ENCODE measurements around the gene LAP3.
"Not testable (repeated sequence)": the region's sequence is repeated elsewhere in the genome, so short reads cannot be mapped to it uniquely, and the experiment has no call there.

LAP3 gene

GRCh38 chr4:17576932-17577664 lies at the start of gene LAP3:
Gene LAP3 (plus strand): TSS chr4:17577198. CDS start chr4:17577466, 268 bp downstream.
- peak; percentile 82 to 99 (median 97) for DNase-seq

- no peak for DNase-seq
Observed at GRCh38 chr4:17528551-17529165, 48.3 kb upstream of the LAP3 start.

- no peak for DNase-seq
Observed at GRCh38 chr4:17531538-17532285, 45.3 kb upstream of the LAP3 start.

- DNase-seq = no peak
Observed at GRCh38 chr4:17534705-17535104, 42.3 kb upstream of the LAP3 start.

DNA sequence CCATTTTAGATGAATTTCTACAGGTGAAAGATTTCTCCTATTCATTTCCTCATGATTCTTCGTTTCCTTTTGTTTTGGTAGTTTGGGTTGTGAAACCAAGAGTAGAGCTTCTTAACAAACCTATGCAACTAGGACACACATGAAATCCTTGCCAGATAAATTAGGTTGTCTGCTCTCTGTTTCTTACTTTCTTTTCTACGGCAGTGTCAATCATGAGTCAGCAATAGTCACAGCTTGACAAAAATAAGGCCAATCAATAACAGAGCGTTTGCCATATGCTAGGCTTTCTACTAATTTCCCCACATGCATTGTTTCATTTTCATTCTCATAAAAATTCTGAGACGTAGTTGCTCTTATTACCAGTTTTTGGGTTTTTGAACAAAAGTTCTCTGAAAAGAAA lies 41.8 kb upstream of the LAP3 start:
- no peak for DNase-seq

DNA sequence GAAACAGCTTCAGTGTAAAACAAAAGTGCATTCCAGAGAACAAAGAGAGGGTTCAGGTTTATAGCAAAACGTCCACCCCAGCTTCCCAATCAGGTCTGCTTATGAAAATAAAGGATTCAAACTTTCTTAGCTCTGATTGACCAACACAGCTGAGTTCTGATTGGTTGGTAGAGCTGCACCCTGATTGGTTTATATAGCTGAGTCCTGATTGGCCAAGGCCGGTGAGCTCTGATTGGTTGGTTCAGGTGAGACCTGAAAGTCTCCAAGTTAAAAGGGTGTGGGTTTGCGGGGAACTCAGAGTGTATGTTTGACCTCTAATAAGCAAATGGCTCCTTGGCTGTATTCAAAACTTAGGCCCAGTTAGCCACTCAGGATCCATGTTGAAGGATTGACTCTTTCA lies 41.1 kb upstream of the LAP3 start:
- DNase-seq = no peak

DNA sequence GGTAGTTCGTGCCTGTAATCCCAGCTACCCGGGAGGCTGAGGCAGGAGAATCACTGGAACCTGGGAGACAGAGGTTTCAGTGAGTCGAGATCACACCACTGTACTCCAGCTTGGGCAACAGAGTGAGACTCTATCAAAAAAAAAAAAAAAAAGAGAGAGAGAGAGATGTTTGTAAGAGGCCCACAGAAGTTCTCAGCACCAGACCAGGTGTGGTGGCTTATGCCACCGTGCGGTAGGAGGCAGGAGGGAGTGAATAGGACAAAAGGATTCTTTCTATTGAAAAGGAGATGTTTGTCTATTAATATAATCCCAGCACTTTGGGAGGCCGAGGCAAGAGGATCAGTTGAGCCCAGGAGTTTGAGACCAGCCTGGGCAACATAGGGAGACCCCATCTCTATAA lies 39.9 kb upstream of the LAP3 start:
- DNase-seq = not testable (repeated sequence)

DNA sequence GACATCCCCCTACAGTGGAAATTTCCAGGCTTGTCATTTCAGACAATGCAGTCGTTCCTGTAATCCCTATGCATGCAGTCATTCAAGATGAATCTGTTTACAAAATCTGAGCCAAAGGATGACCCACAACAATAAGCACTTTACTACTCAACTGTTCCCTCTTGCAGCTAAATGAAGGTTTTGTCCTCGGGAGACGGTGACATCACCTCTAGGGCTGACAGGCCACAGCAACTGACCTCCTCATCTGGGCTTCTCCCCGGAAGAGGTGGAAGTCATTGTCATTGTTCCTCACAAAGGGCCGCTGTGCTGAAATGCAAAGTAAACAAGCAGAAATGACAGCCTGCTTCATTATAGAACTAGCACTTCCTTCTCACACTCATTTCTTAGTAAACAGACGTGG lies 32.8 kb upstream of the LAP3 start:
- peak in 44 of 51 donors; percentile 5 to 95 (median 72) for DNase-seq

GRCh38 chr4:17544831-17545234 lies 32.2 kb upstream of the LAP3 start:
- peak in 26 of 51 donors; percentile 5 to 84 (median 24) for DNase-seq

- DNase-seq = peak in 1 of 51 donors; percentile 58
Observed at GRCh38 chr4:17545374-17546140, 31.4 kb upstream of the LAP3 start.

GRCh38 chr4:17546222-17546621 lies 30.8 kb upstream of the LAP3 start:
- no peak for DNase-seq

DNA sequence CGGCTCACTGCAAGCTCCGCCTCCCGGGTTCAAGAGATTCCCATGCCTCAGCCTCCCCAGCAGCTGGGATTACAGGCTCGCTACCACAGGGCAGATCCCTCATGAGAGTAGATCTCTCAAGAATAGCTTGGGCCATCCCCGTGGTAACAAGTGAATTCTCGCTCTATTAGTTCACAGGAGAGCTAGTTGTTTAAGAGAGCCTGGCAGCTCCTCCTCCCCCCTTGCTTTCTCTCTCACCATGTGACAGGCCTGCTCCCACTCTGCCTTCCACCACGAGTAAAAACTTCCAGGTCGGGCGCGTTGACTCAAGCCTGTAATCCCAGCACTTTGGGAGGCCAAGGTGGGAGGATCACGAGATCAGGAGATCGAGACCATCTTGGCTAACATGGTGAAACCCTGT lies 30.3 kb upstream of the LAP3 start:
- no peak for DNase-seq

DNA sequence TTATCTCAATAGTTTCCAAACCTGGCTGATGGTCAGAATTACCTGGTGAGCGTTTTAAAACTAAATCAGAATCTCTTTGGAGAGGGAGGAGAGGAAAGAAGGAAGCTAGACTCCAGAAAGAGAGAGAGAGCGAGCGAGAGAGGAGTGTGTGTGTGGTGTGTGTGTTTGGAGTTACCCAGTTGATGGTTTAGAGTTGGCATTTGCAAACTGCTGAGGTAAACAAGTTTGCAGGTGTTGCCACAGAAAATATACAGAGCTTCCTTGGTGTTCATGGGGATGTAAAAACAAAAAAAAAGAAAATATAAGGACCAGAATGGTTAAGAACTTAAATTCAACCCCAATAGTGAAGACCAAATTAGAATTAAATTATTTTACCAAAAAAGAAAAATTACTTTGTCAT lies 26.4 kb upstream of the LAP3 start:
- DNase-seq = no peak

DNA sequence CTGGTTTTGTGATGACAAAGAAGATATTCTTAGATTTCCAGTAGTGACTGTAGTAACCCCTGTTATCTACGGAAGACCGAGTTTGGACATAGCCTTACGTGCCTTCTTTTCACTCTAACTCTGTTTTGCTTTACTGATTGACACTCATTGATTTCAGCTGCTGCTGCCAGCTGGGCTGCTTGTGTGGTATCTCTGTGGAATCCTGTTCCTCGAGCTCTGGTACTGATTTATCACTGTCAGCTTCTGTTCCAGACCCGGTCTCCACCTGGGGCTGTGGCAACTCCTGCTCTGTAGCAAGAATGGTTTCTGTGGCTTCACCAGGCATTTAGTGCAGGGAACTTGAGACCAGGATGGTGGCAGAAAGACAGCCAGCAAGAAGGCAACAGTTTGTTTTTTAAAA lies 24.6 kb upstream of the LAP3 start:
- DNase-seq = peak in 1 of 51 donors; percentile 6

DNA sequence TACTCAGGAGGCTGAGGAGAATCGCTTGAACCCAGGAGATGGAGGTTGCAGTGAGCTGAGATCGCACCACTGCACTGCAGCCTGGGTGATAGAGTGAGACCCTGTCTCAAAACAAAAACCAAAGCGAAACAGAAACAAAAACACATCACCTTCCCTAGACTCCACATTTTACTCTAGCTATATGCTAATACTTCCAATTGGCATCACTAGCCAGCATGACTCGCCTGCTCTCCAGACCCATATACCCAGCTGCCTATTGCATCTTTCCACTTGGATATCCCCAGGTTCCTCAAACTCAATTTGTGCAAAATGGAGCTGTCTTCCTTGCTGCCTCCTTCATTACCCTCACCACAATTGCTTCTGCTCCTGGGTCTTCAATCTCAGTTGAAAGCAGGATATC lies 22.4 kb upstream of the LAP3 start:
- DNase-seq = no peak

- no peak for DNase-seq
Observed at GRCh38 chr4:17556498-17556897, 20.5 kb upstream of the LAP3 start.

GRCh38 chr4:17557880-17558279 lies 19.1 kb upstream of the LAP3 start:
- DNase-seq = no peak

DNA sequence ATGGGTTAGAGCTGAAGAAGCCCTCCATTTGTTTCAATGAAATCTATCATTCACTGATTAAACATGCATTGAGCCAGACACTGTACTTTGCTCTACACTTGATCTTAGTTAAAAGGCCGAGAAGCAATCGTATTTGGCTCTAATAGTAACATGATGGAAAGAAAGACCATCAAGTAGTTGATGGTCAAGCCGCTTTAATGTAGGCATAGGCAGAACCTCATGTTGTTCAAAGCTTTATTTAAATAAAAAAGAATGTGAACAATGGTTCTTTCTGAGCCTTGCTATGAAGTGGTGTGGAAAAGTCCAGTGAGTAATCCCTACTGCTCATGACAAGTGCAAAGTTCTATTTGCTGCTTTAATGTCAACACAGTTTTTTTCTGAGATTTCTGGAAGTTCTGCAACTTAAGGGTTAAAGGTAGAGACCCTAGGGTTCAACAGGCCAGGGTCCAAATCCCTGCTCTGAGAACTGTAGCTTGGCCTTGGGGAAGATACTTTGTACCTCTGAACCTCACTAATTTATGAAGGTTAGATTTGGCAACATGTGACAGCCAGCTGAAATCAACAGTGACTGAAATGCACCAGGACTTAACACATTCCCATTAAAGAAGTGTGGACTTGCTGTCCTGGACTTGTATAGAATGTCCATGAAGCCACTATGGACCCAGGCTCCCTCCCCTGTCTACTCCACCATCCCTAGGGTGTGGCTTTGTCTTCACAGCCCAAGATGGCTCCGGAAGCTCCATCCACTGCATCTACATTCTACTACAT lies 17.9 kb upstream of the LAP3 start:
- no peak for DNase-seq

- DNase-seq = no peak
Observed at GRCh38 chr4:17559709-17560048, 17.3 kb upstream of the LAP3 start.

GRCh38 chr4:17560065-17560673 lies 16.8 kb upstream of the LAP3 start:
- no peak for DNase-seq
